GM12891 (cell line): ENCODE data around the gene HOXB3.

ENCODE experiments used
- DNase-seq: peaks from one replicate; pipeline ENCODE4 v3.0.0; 2011; ENCODE audit warnings: low spot score; ENCODE audit not compliant: insufficient read length
- FAIRE-seq: peaks from 2 replicates; lab custom pipeline; 2011; peaks lifted over from hg19 to GRCh38; lab: Jason Lieb, UNC
- PAX5 ChIP-seq: IDR thresholded peaks from 2 replicates; pipeline ENCODE4 v1.6.1; 2011; ENCODE audit warnings: low read length, moderate library complexity, mild to moderate bottlenecking; ENCODE audit not compliant: insufficient read depth, severe bottlenecking
- POLR2A ChIP-seq: IDR thresholded peaks from 2 replicates; pipeline ENCODE4 v1.6.1; 2011; ENCODE audit warnings: low read depth, low read length, control low read depth
- POLR2AphosphoS5 ChIP-seq: IDR thresholded peaks from 2 replicates; pipeline ENCODE4 v1.6.1; 2011; ENCODE audit warnings: low read depth, low read length, control low read depth
- POU2F2 ChIP-seq: IDR thresholded peaks from 2 replicates; pipeline ENCODE4 v1.6.1; 2011; ENCODE audit warnings: low read depth, mild to moderate bottlenecking, control low read depth, low read length, moderate library complexity
- SPI1 ChIP-seq: IDR thresholded peaks from 2 replicates; pipeline ENCODE4 v1.6.1; 2011; ENCODE audit warnings: low read depth, low read length, control low read depth
- TAF1 ChIP-seq: IDR thresholded peaks from 2 replicates; pipeline ENCODE4 v1.6.1; 2011; ENCODE audit warnings: low read depth, low read length, control low read depth

Gene HOXB3

DNA sequence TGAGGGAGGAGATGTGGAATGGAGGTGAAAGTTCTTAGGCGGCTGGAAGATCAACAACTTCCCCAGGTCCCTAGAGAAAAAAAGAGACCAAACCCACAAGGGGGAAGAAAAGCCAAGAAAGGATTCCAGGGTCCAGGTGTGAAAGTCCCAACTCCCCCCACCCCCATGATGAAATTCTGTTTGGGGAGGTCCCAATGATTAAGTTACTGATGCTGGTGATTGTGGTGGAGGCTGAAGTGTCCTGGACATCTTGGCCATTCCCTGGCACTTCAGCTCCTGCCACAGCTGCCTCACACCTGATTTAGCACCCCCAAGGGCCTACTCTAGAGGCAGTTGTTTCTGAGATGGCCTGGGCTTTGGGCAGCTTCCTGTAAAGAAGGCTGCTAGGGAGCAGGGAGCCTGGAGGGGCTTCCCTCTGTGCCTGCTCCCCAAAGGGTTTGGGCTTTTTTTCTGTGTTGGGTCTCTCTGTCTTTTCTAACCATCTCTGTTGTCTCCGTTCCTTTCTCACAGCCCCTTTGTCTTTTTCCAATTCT is 25.0 kb downstream of the HOXB3 start:
- FAIRE-seq (no peak), DNase-seq (no peak)
- TF ChIP-seq SPI1 (no peak), TAF1 (no peak), PAX5 (no peak)

DNA sequence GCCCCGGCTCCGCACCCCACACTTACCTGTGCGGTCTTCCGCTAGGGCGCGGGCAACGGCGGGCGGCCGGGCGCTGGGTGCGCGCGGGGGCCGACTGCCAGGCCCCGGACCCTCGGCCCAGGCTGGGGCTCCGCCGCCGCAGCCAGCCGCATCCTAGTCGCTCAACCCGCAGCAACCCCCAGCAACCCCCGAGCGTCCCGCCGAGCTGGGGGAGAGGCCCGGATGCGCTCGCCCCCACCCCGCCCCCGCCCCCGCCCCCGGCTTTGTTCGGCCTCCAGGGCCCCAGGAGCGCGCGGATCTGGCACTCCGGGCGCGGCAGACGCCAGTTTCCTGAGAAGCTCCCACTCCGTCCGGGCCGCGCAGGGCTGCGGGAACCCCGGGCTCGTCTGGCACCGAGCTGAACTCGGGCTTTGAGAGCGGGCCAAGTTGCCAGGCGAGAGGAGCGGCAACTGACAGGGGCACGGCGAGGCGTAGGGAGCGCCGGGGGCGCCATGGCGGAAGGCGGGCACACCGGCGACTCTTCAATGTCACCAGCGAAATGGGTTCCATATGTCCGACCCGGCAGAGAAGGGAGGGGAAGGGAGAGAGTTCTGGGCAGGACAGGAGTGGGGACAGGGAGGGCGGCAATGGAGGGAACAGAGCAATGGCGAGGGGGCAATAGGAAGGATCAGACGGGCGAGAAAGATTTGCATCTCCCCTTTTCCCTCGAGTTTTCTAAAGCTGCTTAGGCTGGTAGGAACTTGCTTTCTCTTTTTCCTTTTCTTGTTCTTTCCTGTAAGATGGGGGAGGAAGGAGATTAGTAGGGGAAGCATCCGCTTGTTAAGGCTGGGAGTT is 25.6 kb downstream of the HOXB3 start:
- no peak for FAIRE-seq

DNA sequence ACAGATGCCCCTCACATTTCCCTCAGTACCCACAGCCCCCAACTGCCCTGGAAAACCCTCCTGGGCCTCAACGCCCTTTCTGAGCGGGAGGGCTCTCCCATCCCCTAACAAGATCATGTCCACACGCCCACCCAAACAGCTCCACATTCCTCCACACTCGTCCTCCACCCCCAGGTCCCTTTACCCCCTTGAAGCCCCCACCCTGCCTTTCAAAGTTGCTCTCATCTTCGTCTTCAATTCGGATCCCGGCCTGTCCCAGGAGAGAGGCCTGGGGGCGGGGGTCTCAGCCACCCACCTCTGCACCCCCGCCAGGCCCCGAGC is 26.2 kb downstream of the HOXB3 start:
- DNase-seq (no peak), FAIRE-seq (no peak)
- TF ChIP-seq POLR2AphosphoS5 = no peak
- TF ChIP-seq POU2F2 = no peak
- no peak for TF ChIP-seq TAF1
- no peak for TF ChIP-seq SPI1
- no peak for TF ChIP-seq POLR2A
- TF ChIP-seq PAX5 = no peak

More for the DNA sequence above, 25.6 kb downstream of the HOXB3 start:
- TF ChIP-seq SPI1 = no peak
- no peak for TF ChIP-seq POLR2A
- TF ChIP-seq POLR2AphosphoS5 = no peak
- no peak for TF ChIP-seq PAX5
- no peak for TF ChIP-seq TAF1
- no peak for TF ChIP-seq POU2F2
- no peak for DNase-seq

DNA sequence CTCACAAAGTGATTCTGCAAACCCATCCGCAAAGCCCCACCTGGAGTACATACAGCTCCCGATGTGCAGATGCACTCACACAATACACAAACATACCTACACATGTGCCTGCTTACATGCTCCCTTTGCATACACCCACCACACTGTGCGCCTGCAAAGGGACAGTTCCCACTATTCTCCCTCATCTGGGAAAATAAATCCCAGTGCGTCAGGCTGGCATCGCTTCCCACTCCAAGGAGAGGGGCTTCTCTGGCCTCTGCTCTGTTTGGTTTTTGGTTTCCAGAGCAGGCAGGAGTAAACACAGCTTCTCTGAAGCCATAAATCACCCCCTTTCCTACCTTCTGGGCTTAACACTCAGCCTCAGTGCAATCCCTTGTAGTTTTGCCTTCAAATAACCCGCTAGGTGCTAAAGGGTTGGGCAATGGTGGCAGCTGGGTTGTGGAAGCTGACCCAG is 26.6 kb downstream of the HOXB3 start:
- no peak for FAIRE-seq
- TF ChIP-seq POLR2A (no peak), POLR2AphosphoS5 (no peak), PAX5 (no peak), POU2F2 (no peak), SPI1 (no peak), TAF1 (no peak)
- no peak for DNase-seq

DNA sequence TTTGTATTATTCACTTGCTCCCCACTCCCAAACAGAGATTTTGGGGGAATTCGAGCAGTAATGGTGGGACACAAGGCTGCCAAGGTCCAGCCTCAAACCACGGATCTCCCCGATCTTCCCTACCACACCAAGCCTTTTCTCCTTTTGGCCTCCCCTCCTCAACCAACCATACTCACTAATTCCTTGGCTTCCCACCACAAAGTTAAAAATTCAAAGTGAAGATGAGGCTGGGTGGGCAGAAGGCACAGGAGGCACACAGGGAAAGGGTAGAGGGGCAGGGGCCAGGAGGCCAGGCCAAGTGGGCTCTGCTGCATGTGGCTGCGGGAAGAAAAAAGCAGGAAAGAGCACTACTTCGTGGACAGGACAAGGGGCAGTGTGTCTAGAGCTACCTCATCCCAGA is 27.1 kb downstream of the HOXB3 start:
- DNase-seq (no peak), FAIRE-seq (no peak)
- TF ChIP-seq POLR2A (no peak), POLR2AphosphoS5 (no peak), POU2F2 (no peak), TAF1 (no peak), PAX5 (no peak), SPI1 (no peak)

DNA sequence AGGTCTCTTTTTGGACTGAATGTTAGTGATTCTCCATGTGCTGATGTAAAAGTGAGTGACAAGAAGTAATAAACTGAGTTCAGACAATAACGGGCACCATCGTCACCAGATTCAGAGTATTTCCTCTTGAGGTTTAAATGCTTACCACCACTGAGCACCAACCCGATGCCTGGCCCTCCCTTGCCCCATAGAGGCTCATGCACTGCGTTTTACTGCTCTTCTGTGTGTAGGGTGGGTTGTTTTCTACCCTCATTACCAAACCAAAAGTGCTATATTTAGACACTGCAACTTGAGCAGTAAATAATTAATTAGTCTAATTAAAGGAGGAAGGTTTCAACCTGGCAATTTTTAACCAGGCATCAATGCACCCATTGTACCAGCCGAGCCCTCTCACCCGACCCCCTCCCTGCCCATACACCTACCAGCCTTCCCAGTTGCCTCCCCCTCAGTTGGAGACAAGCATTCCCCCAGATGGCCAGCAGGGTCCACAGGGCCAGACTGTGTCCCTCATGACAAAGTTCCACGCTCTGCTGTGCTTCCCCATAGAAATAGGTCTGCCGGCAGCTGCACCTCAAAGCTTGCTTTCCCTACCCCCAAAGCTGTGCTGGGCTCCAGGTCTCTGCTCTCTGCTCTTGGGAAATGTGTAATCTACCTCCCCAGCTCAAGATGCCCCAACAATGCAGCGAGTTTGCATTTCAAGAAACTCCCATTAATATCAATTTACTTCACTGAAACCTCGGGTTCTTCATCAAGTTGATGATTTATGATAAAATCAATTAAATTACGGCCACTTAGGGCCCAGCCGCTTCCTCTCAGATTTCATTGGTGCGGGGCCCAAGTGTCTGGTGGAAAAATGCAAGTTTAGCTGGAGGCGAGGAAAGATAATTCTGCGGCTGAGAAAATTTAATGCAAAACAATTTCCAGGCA is 27.9 kb downstream of the HOXB3 start:
- FAIRE-seq (no peak), DNase-seq (no peak)
- TF ChIP-seq SPI1 (no peak), POLR2AphosphoS5 (no peak), TAF1 (no peak), PAX5 (no peak), POU2F2 (no peak), POLR2A (no peak)

DNA sequence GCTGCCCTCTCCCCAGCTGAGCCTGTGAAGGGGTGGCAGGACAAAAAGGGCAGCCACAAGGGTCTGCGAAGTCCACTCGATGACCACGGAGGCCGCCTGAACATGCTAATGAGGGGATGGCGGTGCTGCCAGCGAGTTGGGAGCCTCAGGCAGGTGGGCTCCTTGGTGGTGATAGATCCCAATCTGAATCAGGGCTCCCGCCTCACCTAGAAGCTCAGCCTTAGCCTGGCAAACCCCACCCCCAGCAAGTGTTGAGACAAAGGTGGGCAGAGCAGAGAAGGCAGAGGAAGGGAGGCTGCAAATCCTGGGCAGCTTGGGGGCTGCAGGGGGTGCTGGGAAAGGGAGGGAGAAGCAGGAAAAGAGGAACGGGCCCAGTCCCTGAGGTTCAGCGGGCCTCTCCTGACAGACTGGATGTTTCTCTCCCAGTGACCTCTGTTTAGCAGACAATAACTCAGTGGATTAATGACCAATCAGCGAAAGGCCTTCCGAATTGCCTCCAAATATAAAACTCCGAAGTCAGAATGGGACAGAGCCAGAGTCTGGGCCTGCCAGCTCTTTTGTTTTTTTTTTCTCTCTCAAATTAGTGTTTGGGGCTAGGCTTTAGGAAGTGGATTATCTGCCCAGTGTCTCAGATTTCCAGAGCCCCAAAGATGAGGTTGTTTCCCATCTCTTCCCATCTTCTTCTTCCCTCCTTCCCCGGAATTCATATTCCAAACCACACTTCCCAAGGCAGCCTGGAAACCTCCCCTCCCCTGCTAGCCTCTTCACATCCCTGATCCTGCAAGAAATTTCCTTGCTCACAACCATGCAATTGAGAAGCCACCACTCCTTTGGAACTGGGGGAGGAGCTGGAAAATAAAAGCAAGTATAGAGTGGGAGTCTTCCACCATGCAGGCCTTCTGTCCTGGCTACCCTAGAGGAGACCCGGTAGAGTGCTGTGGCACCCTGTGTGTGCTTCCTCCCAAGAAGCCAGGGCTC is 29.9 kb downstream of the HOXB3 start:
- TF ChIP-seq PAX5 (no peak), POLR2AphosphoS5 (no peak), POU2F2 (no peak), TAF1 (no peak), POLR2A (no peak), SPI1 (no peak)
- FAIRE-seq (no peak), DNase-seq (no peak)

DNA sequence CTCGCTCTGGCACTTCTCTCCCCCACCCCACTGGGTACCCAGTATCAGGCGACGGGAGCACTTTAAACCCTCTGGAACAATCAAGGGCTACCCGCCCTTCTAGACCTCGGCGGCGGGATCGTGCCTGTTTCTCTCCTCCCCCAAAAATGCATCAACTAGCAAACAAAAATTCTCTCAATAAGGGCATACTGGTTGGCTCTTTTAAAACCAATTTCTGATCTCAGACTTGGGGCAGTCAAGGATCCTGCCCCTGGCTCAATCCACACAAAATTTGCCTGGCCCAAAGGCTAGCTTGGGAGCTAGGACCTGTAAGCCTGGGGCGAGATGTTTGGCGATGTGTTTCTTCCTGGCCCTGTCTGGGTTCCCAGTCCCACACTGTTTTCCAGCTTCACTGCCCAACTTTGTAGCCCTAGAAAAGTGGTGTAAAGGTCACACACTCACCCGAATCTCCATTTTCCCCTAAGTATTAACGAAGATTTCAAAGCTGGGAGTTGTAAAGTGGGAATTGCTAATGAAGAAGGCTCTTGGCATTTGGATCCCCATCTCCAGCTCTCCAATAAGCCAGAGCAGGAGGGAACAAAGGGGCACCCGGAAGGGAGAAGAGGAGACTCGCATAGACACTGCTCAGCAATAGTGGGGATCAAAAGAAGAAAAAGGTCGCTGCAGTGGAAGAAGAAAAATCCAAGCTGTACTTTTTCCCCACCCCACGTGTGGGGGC is 30.8 kb downstream of the HOXB3 start:
- DNase-seq (no peak), FAIRE-seq (no peak)
- TF ChIP-seq POLR2AphosphoS5 (no peak), TAF1 (no peak), POLR2A (no peak), PAX5 (no peak), POU2F2 (no peak), SPI1 (no peak)
